ENCODE results near the gene VPS13C.

DNA sequence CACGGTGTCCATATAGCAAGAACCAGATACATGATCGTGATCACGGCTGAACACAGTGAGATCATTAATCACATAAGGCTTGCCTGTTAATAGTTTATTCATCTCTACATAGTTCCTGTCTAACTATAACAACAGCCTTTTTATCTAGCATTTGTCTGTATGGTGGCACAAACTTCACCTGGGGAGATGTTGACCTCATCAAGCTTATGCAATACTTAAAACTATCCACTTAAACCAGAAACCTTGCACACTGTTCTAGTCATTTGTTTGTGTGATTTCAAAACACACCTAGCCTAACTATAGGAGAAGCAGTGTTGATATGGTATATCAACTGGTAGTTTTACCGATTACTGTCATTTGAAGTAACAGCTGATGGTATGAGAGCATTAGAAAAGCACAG lies 124.8 kb downstream of the VPS13C start:
- TF ChIP-seq FOXA1 (IDR thresholded peaks at IDR 0.05) (no peak), BHLHE40 (IDR thresholded peaks at IDR 0.05; ENCODE audit: borderline replicate concordance) (no peak), NFRKB (IDR thresholded peaks at IDR 0.05) (no peak), LEF1 (IDR thresholded peaks at IDR 0.05; ENCODE audit: borderline replicate concordance) (no peak), SP1 (IDR thresholded peaks at IDR 0.05) (no peak), HDGF (IDR thresholded peaks at IDR 0.05; ENCODE audit: borderline replicate concordance) (no peak), TARDBP (IDR thresholded peaks at IDR 0.05) (no peak), ARNT (IDR thresholded peaks at IDR 0.05) (no peak), FOXM1 (IDR thresholded peaks at IDR 0.05; ENCODE audit: borderline replicate concordance) (no peak), SUZ12 (IDR thresholded peaks at IDR 0.05) (no peak), FOXK2 (IDR thresholded peaks at IDR 0.05) (no peak)
